Ovary (tissue), 10 donors: ENCODE data around the gene RANBP6. TPM values are rescaled to one million over a fixed set of nuclear protein-coding genes. Genes with fewer than 3 reads are reported as not detected.
"Not testable (repeated sequence)": the region's sequence is repeated elsewhere in the genome, so short reads cannot be mapped to it uniquely, and the experiment has no call there.

Experiments
- DNase-seq, 5 donors: peaks; one replicate each; pipeline ENCODE4 v3.0.0-alpha.2; 2019 to 2020
- H3K27ac ChIP-seq, 2 donors: fragments of 200-600 bp; one replicate each; pipeline versions ENCODE4 v1.5.1 to v1.8.0; 2019 to 2022
- H3K27me3 ChIP-seq: fragments of 200-600 bp; one replicate; pipeline ENCODE4 v1.8.0; 2022
- H3K36me3 ChIP-seq: fragments of 200-600 bp; sonication (generic); one replicate; pipeline ENCODE4 v1.5.1; 2019
- H3K4me1 ChIP-seq: one replicate; pipeline ENCODE4 v1.8.1; 2013; ENCODE audit warnings: mild to moderate bottlenecking, moderate library complexity; ENCODE audit not compliant: insufficient read depth
- H3K4me3 ChIP-seq: fragments of 200-600 bp; sonication (generic); one replicate; pipeline ENCODE4 v1.5.1; 2017
- H3K9me3 ChIP-seq, 2 donors: fragments of 200-600 bp in 1 of 2; sonication (generic) in 1 of 2; one replicate each; pipeline versions ENCODE4 v1.5.1 to v1.8.1; 2013 to 2019; ENCODE audit warnings: mild to moderate bottlenecking in 1 of 2, moderate library complexity in 1 of 2
- CTCF ChIP-seq, 3 donors: fragments of 450-650 bp in 2 of 3; fragments of 200-600 bp in 1 of 3; IDR thresholded peaks; one replicate each; pipeline versions ENCODE4 v1.5.1 to v1.8.0; 2016 to 2022; ENCODE audit warnings: antibody characterized with exemption in 3 of 3, mild to moderate bottlenecking in 1 of 3
- EP300 ChIP-seq: sonication (generic); formaldehyde crosslinking; IDR thresholded peaks from one replicate; pipeline ENCODE4 v1.6.1; 2017; ENCODE audit warnings: antibody characterized with exemption
- POLR2A ChIP-seq: fragments of 450-650 bp; IDR thresholded peaks from one replicate; pipeline ENCODE4 v1.6.1; 2017; ENCODE audit warnings: antibody characterized with exemption, mild to moderate bottlenecking, moderate library complexity
- whole genome bisulfite sequencing, 3 donors: extraction: QIAGEN DNeasy Blood & Tissue Kit in 1 of 3; methylation state at CpG; one replicate each; pipeline versions ENCODE4 v1.1.5 to v1.1.7; 2013 to 2017; 5-methylcytosine and 5-hydroxymethylcytosine counted together
- intact Hi-C, 4 donors: fragments of 100-400 bp; cut with DNase I; formaldehyde crosslinking; loops; one replicate each; pipeline versions ENCODE4 v1.11.0 to v1.15.1; 2022 to 2023
- long read RNA-seq, 3 donors: library from polyadenylated mRNA in 2 of 3; unstranded in 2 of 3; transcript quantifications; one replicate each; pipeline ENCODE4 v2.0.0 and lab custom pipeline, GENCODE V29; 2021 to 2026
- polyA plus RNA-seq, 2 donors: library from polyadenylated mRNA; stranded (reverse); fragments of 200-250 nt in 1 of 2; fragments of 350-450 nt in 1 of 2; fragmentation: Illumina TruSeq in 1 of 2; extraction: RNeasy Lipid Tissue Mini Kit (QIAGEN cat#74804) in 1 of 2; gene quantifications; one replicate each; pipeline ENCODE4 v1.2.3, GENCODE V29; 2013 to 2014
- total RNA-seq, 7 donors: library from RNA; depleted of rRNA in 2 of 7; stranded (reverse); fragments of >200 nt in 2 of 7; fragmentation: NEBNext Ultra II Directional in 3 of 7; extraction: Animal tissue kit (Norgen Biotek cat#: 25700) in 3 of 7; gene quantifications; one replicate each; pipeline versions ENCODE4 v1.1.0 to v1.2.4, GENCODE V29; 2016 to 2023
- donor health status: DM: no; HTN: no; CAD: no; lungs with moderate emphysema.
- donor health status: DM: no; HTN: no; CAD: no.
- donor health status: Bipolar disorder and iron deficiency.
- donor health status: DM: yes; HTN: yes; CAD: no.
- donor health status: DM: no; HTN: no; CAD: no.
- donor health status: DM: yes; HTN: yes; CAD: no.

The RANBP6 gene
- 10 to 100 TPM in 6 of 7 donors, 1 to 10 TPM in 1; 9.8 to 18.1 (median 15.6) TPM for total RNA-seq
- 10 to 100 TPM in 1 of 2 donors, 1 to 10 TPM in 1; 6.4 to 11.3 TPM for polyA plus RNA-seq
- long read RNA-seq, donor 1, full-length matches to known transcripts, result 27 of 27 reads
- long read RNA-seq, donor 1, partial matches to known transcripts, result 0 of 27 reads
- long read RNA-seq, donor 1, other reads (novel, unspliced or antisense), result 0 of 27 reads
- long read RNA-seq, donor 2, full-length matches to known transcripts, result 19 of 19 reads
- long read RNA-seq, donor 2, partial matches to known transcripts, result 0 of 19 reads
- long read RNA-seq, donor 2, other reads (novel, unspliced or antisense), result 0 of 19 reads
- long read RNA-seq, donor 3, full-length matches to known transcripts, result 24 of 24 reads
- long read RNA-seq, donor 3, partial matches to known transcripts, result 0 of 24 reads
- long read RNA-seq, donor 3, other reads (novel, unspliced or antisense), result 0 of 24 reads

- DNase-seq, result peak; percentile 86 to 94 (median 91)
- 6 to 9% (median 7%) methylated on average over 43 of the region's 43 CpGs for WGBS, 3 donors
- peak within 1 kb of the TSS; percentile 84 for H3K4me3 ChIP-seq
- no peaks in the 10 kb centered on the region for H3K27me3 ChIP-seq
- H3K9me3 ChIP-seq, result no peaks in the 10 kb centered on the region
- no peak for TF ChIP-seq CTCF (IDR thresholded peaks at IDR 0.05)
- TF ChIP-seq POLR2A, result peak; percentile 41
- peak within 1 kb of the TSS in 1 of 2 donors; percentile 65 for H3K27ac ChIP-seq
- intact Hi-C loops, result no loop called here
- peaks cover 5% of the 10 kb centered on the region for H3K4me1 ChIP-seq
- H3K36me3 ChIP-seq, result no peaks in the 10 kb centered on the region
Observed at GRCh38 chr9:6015278-6016157, at the start of gene RANBP6. TSS of gene RANBP6 (minus strand) at chr9:6015624. CDS start at chr9:6015607, 17 bp downstream.

- DNase-seq, intact Hi-C loops, H3K4me3 ChIP-seq, H3K9me3 ChIP-seq, H3K27me3 ChIP-seq, H3K4me1 ChIP-seq, H3K27ac ChIP-seq, H3K36me3 ChIP-seq: not testable (repeated sequence)
- WGBS, 3 donors, result 83 to 89% (median 84%) methylated on average over 7 of the region's 7 CpGs
Observed at GRCh38 chr9:6063146-6063545, 47.7 kb upstream of the RANBP6 start.

GRCh38 chr9:6055666-6056065 is 40.2 kb upstream of the RANBP6 start:
- 47 to 58% (median 48%) methylated on average over 3 of the region's 3 CpGs for WGBS, 3 donors
- Histone ChIP-seq H3K36me3 (no peaks in the 10 kb centered on the region), H3K4me3 (no peak overlapping the region), H3K27ac (no peak overlapping the region), H3K27me3 (no peaks in the 10 kb centered on the region), H3K4me1 (no peaks in the 10 kb centered on the region), H3K9me3 (no peaks in the 10 kb centered on the region)
- intact Hi-C loops, result loop anchor here in 3 of 4 donors (10.0 kb wide), 2 partner anchors 171 to 249 kb away; no protein-coding TSS in a partner anchor
- no peak for TF ChIP-seq POLR2A
- no peak for TF ChIP-seq EP300
- no peak for TF ChIP-seq CTCF (IDR thresholded peaks at IDR 0.05)
- DNase-seq, result no peak

- no peaks in the 10 kb centered on the region for H3K9me3 ChIP-seq
- no peaks in the 10 kb centered on the region for H3K27me3 ChIP-seq
- TF ChIP-seq EP300, result no peak
- TF ChIP-seq POLR2A, result no peak
- peak in 2 of 3 donors; percentile 36 to 43 for TF ChIP-seq CTCF (IDR thresholded peaks at IDR 0.05)
- H3K4me1 ChIP-seq, result no peaks in the 10 kb centered on the region
- 34 to 41% (median 36%) methylated on average over 2 of the region's 2 CpGs for WGBS, 3 donors
- no peak overlapping the region for H3K4me3 ChIP-seq
- intact Hi-C loops, result loop anchor here in 3 of 4 donors (10.0 kb wide), 2 partner anchors 170 to 250 kb away; no protein-coding TSS in a partner anchor
- DNase-seq, result peak in 1 of 5 donors; percentile 42
- no peaks in the 10 kb centered on the region for H3K36me3 ChIP-seq
- no peak overlapping the region for H3K27ac ChIP-seq
Observed at GRCh38 chr9:6055216-6055615, 39.8 kb upstream of the RANBP6 start.
